Peyer's patch (tissue), 4 donors: ENCODE measurements around the gene HSD17B2.

Experiments used
- POLR2A ChIP-seq, 2 donors: fragments of 450-650 bp; IDR thresholded peaks; one replicate each; pipeline ENCODE4 v1.5.1; 2017; ENCODE audit warnings: antibody characterized with exemption in 2 of 2, mild to moderate bottlenecking in 2 of 2, moderate library complexity in 2 of 2
- TF ChIP-seq, protein P1 (sequence below), 6 experiments: fragments of 450-650 bp in 4 of 6; fragments of 200-600 bp in 2 of 6; sonication (generic) in 1 of 6; IDR thresholded peaks; one replicate each; pipeline ENCODE4 v1.5.1; 2017 to 2019; ENCODE audit warnings: antibody characterized with exemption in 6 of 6, mild to moderate bottlenecking in 3 of 6, moderate library complexity in 1 of 6

DNA sequence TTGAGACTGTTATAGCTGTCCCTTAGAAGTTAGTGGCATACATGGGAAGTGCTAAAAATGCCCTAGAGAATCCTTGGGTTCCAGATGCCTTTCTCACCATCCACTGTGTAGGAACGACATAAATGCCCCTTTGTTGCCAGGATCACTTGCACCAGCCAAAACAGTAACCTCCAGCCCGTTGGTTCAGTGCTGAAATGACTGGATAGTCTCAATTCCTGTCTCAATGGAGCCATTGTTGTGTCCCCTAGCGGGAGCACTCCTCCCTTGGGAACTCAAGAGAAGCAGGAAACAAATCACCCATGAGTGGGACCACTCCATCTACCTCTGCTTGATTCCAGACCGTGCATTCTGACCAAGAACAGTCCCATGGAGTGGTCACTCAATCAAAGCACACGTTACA lies 111.9 kb downstream of the HSD17B2 start:
- no peak for TF ChIP-seq POLR2A (IDR thresholded peaks at IDR 0.05)
- TF ChIP-seq, protein P1, sequence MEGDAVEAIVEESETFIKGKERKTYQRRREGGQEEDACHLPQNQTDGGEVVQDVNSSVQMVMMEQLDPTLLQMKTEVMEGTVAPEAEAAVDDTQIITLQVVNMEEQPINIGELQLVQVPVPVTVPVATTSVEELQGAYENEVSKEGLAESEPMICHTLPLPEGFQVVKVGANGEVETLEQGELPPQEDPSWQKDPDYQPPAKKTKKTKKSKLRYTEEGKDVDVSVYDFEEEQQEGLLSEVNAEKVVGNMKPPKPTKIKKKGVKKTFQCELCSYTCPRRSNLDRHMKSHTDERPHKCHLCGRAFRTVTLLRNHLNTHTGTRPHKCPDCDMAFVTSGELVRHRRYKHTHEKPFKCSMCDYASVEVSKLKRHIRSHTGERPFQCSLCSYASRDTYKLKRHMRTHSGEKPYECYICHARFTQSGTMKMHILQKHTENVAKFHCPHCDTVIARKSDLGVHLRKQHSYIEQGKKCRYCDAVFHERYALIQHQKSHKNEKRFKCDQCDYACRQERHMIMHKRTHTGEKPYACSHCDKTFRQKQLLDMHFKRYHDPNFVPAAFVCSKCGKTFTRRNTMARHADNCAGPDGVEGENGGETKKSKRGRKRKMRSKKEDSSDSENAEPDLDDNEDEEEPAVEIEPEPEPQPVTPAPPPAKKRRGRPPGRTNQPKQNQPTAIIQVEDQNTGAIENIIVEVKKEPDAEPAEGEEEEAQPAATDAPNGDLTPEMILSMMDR (IDR thresholded peaks at IDR 0.05) = no peak
